GM12865 (cell line): ENCODE results near the gene PSTPIP1.

Experiments
- DNase-seq: peaks from one replicate; pipeline ENCODE4 v3.0.0; 2010; ENCODE audit warnings: low read depth
- H3K4me3 ChIP-seq: 2 replicates; pipeline ENCODE4 v1.5.1; 2011; ENCODE audit warnings: mild to moderate bottlenecking, low read depth, low read length, control low read depth
- CTCF ChIP-seq: IDR thresholded peaks from 2 replicates; pipeline ENCODE4 v1.5.1; 2011; ENCODE audit warnings: low read length, control low read depth, low read depth, inconsistent platforms; ENCODE audit not compliant: insufficient read depth; ENCODE audit errors: missing control alignments

PSTPIP1 gene

GRCh38 chr15:77066971-77067690, 72.2 kb downstream of the PSTPIP1 start:
- no peak for DNase-seq
- H3K4me3 ChIP-seq = no peak overlapping the region
- no peak for TF ChIP-seq CTCF

GRCh38 chr15:77067691-77068367, 72.9 kb downstream of the PSTPIP1 start:
- no peak overlapping the region for H3K4me3 ChIP-seq
- DNase-seq = peak; percentile 16
- TF ChIP-seq CTCF = no peak

- TF ChIP-seq CTCF = no peak
- H3K4me3 ChIP-seq = no peak overlapping the region
- no peak for DNase-seq
These were observed 73.7 kb downstream of the PSTPIP1 start for GRCh38 chr15:77068633-77069032.

GRCh38 chr15:77069521-77070121, 74.7 kb downstream of the PSTPIP1 start:
- H3K4me3 ChIP-seq = peak overlapping the region; percentile 81
- no peak for DNase-seq
- no peak for TF ChIP-seq CTCF

GRCh38 chr15:77070180-77070494, 75.2 kb downstream of the PSTPIP1 start:
- H3K4me3 ChIP-seq = peak overlapping the region; percentile 81
- DNase-seq = no peak
- TF ChIP-seq CTCF = no peak

- TF ChIP-seq CTCF = no peak
- peak within 1 kb of the TSS; percentile 81 for H3K4me3 ChIP-seq
- DNase-seq = peak; percentile 95
These were observed 75.8 kb downstream of the PSTPIP1 start, which contains the start of gene TSPAN3 for GRCh38 chr15:77070495-77071304. Gene TSPAN3, minus strand, starts transcription at chr15:77071109. Its CDS starts 155 bp downstream, at chr15:77070954.
